Amniotic stem cell (primary cell): ENCODE data around the gene ZNF174.

Source experiments
- DNase-seq: peaks from one replicate; lab custom pipeline; 2025; lab: John Stamatoyannopoulos, UW

Gene ZNF174

DNA sequence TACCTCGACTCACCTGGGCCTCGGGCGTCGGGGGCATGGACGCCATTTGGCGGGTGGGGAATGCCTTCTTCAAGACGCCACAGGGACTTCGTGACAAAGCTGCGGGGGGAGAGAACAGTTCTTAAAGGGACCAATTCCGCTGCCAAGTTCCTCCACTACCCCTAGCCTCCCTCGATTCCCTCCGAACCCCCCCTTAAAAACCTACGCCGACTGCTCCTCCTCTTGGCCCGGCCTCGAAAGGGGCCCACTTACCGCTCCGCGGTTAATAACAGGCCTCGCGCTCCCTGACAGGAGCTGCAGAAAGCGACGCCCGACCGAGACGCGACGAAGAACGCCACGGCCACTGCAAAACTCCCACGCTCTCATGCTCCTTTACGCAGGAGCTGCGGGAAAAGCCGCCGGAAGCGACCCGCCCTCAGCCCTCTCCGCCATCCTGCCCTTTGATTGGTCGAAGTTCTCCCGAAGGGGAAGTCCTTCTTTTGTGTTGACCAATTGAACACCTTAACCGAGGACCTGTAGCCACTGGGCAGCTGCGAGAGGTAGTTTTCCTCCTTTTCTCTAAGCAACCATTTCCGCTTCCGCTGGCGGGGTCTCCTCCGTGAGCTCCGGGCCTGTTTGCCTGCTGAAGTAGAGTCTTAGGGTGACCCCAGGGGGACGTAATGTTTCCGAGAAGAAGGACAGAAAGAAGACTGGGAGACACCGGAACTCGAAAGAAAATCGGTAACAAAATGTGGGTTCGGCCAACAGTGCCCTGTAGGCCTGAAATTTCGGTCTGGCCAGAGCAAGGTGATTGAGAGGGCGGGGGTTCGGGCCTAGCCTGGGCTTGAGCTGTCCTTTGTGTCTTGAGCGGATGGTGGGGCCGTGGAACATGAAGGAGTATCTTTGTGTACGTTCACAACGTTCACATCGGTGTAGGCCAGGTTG, 42.4 kb downstream of the ZNF174 start, which contains the start of the genes NAA60 and ZNF597:
TSS of gene NAA60 (plus strand) at position 573 of the 924 bp plus-strand sequence. CDS start 32,548 bp downstream, outside the sequence.
TSS of gene ZNF597 (minus strand) at position 397 of the 924 bp plus-strand sequence. CDS start at position 46, 351 bp downstream.
- peak; percentile 85 for DNase-seq

DNA sequence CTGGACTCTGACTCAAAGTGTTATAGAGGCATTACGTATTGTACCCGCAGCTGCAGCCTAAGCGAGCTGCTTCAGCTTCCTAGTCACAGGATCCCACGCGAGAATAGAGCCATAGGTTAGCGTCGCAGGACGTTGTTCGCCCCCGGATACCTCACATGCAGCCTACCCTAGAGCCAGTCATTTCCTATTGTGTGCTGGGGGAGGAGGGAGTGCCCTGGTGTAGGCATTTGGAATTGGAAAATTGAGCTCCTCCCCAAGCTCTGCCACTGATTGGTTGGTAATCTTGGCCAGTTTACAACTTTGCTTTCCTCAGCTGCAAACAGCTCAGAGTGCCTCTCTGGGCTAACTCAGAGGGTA, 43.0 kb downstream of the ZNF174 start:
- no peak for DNase-seq

DNA sequence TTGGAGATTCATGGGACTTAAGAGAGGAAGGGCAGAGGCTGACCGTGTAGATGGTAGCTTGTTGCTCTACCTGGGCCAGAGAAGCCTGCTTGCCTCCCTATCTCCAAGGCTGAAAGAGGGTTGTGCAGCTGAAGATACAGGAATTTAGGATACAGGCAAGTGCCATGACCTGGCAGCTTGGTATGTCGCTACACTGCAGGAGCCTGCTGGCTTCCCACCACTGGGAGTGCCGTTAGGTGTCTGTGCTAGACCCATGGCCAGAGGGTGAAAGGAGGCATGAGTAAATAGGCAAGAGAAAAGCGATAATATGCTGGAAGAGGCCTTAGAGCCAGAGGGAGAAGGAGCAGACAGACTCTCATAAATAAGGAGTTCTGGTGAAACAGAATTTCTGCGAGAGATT, 53.1 kb downstream of the ZNF174 start:
- DNase-seq = no peak

DNA sequence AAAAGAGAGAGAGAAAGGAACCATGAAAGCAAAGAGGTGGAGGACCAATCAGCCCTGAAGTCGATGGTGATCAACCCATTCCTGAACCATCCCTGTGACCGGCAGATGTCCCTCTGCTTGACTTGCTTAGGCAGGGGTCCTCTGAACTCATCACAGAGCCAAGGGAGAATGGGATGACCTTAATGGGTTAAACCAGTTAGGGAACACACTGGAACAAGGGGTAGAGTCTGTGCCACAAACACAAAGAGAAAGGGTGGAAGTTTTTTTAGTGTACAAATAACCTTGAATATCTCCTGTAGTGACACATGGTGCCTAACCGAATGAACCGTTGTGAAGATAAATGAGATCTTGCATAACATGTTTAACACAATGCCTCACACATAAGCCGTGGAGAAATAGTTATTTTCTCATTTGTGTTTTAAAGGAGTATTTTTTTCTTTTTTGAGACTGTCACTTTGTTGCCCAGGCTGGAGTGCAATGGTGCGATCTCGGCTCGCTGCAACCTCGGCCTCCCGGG, 53.7 kb downstream of the ZNF174 start:
- DNase-seq = no peak

DNA sequence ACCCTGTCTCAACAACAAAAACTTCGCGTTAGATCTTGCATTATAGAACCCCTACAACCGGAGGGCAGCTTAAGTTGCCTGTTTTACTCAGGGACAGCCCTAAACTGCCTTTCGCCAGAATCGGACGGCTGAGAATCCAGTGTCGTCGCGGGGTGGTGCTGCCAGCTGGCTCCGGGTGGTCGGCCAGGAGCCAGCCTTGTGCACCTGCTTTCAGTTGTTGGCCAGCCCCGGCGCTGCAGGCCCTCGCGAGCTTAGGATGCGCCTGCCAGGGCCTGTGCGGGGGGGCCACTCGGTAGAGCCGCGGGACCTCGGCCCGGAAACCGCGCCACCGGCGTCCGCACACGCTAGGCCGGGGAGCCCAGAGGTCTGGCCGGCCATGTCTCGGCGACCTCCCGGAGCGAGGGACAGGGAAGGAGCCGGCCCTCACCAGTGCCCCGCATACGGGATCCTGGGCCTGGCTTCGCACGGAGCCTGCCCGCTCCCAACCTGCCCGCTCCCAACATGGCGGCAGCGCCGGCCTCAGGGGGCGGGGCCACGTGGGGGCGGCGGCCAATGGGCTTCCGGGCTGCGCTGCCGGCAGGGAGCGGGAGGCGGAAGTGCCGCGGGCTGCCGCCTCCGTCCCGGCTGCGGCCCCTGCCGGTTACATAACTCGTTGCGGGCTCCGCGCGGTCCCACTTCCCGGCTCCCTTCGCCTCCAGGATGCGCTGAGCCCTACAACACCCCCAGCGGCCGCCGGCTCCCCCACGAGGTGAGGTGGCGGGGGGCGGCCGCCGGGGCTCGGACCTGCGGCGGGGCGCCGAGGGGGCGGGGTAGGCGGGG, 56.6 kb downstream of the ZNF174 start:
- DNase-seq = peak; percentile 66

DNA sequence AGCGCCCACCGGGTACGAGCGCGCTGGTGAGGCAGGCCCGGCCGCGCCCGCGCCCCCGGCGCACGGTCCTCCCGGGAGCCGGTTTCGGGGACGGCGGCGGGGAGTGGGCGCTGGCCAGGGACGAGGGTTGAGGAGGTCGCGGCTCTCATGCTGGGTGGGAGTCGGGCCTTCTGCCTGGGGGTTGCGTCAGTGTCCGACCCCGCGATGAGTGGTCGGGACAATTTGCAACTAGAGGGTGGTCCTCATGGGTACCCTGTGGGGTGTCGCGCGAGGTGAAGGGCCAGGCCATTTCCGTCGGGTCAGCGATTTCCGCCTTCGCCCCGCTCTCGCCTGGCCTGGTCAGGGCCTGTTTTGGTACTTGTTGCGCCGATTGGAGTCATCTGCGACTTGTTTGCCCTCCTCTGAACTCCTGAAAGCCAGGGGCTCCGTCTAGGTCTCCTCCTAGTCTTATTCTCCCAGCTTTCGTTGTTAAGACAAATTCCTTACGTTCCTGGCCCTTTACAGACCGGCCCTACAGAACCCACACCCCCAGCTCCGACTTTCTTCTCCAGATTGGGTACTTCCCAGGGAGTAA, 57.4 kb downstream of the ZNF174 start:
- no peak for DNase-seq

DNA sequence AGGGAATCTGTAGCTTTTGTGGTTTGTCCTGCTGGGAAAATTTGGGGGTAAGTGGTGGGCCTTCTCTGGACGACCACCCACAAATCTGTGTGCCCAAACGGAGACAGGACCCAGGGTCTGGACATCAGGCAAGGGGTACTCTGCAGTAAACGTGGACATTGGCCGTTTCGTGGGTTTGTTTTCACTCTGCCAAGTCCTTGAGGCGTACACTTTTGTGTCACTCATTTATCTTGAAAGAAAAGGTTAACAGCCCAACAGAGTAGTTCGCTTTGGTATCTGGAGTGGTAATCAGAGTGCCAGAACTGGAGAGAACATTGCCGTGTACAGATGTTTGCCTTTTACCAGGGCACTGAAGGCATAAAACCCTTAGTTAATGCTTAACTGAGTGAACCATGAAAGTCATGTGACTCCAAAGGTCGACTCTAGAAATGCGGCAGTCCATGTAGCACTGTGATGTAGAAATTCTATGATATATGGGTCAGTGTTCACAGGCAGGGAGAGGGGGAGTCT, 57.9 kb downstream of the ZNF174 start:
- no peak for DNase-seq
